H1 (cell line): ENCODE data around the gene ABCA13. TPM values are rescaled to one million over a fixed set of nuclear protein-coding genes. Genes with fewer than 3 reads are reported as not detected.

Experiments used
- CEBPB ChIP-seq: IDR thresholded peaks from 2 replicates; pipeline ENCODE4 v1.6.1; 2012; ENCODE audit warnings: low read depth, low read length
- EGR1 ChIP-seq: IDR thresholded peaks from 2 replicates; pipeline ENCODE4 v1.6.1; 2011; ENCODE audit warnings: low read depth, low read length, borderline replicate concordance
- RBBP5 ChIP-seq: IDR thresholded peaks from 2 replicates; pipeline ENCODE4 v1.7.1; 2012; ENCODE audit warnings: low read depth, mild to moderate bottlenecking, inconsistent platforms, low read length, moderate library complexity, borderline replicate concordance
- SIX5 ChIP-seq: IDR thresholded peaks from 2 replicates; pipeline ENCODE4 v1.6.1; 2011; ENCODE audit warnings: mild to moderate bottlenecking, low read depth, low read length
- SP4 ChIP-seq: IDR thresholded peaks from 2 replicates; pipeline ENCODE4 v1.6.1; 2012; ENCODE audit warnings: low read length, inconsistent platforms
- TCF12 ChIP-seq: IDR thresholded peaks from 2 replicates; pipeline ENCODE4 v1.6.1; 2011; ENCODE audit warnings: low read depth, mild to moderate bottlenecking, low read length
- polyA plus RNA-seq, 7 experiments: library from polyadenylated mRNA; depleted of rRNA in 3 of 7; stranded (reverse) in 5 of 7; unstranded in 2 of 7; fragments of >200 nt in 5 of 7; fragments of 200-250 nt in 2 of 7; gene quantifications; 1 replicate in 5 of 7; 2 replicates in 1 of 7; 4 replicates in 1 of 7; pipeline versions ENCODE4 v1.2.1 to v1.2.3, GENCODE V29; 2011 to 2013; ENCODE audit warnings: missing spikeins in 2 of 7, mixed read lengths in 2 of 7
- total RNA-seq: library from RNA; stranded (reverse); fragmentation: NEBNext Ultra II Directional; extraction: Animal tissue kit (Norgen Biotek cat#: 25700); gene quantifications from 2 replicates; pipeline ENCODE4 v1.2.1, GENCODE V29; 2021
- TF ChIP-seq, protein P1 (sequence below): IDR thresholded peaks from 2 replicates; pipeline ENCODE4 v1.6.1; 2012; ENCODE audit warnings: inconsistent platforms

The ABCA13 gene
- total and polyA plus RNA-seq, 2 of the 8 experiments (the other 6 are each of a cell fraction or from before 2014, with no cell fraction given): 0.07 to 0.09 TPM

DNA sequence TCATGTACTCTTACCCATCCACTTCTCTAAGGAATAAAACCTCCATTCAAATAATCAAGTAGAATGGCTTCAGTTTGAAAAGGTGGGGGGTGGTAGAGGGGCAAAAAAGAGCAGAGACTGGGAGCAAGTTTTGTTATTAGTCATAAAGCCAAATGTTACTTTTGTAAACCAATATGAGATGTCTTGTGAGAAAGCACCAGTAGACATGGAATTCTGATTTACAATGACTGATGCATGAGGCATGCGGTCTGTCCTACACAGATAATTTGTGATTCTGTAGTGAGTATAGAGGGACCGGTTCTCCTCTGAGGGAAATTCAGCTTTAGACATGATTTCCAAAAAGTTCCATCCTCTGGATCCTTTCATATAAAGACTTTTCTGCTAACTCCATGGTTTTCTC, 12.9 kb upstream of the ABCA13 start (continued):
- TF ChIP-seq, protein P1, sequence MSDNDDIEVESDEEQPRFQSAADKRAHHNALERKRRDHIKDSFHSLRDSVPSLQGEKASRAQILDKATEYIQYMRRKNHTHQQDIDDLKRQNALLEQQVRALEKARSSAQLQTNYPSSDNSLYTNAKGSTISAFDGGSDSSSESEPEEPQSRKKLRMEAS: no peak
- TF ChIP-seq RBBP5 (no peak), SP4 (no peak), CEBPB (no peak), EGR1 (no peak), TCF12 (no peak), SIX5 (no peak)
- TF ChIP-seq, all 59 proteins: peak for 0
